Spleen (tissue), 11 donors: ENCODE data around the gene BABAM2. TPM values are rescaled to one million over a fixed set of nuclear protein-coding genes. Genes with fewer than 3 reads are reported as not detected.

Source experiments
- DNase-seq: peaks from one replicate; pipeline ENCODE4 v3.0.0-alpha.2; 2020
- H3K27ac ChIP-seq, 8 donors: fragments of 200-600 bp; sonication (generic) in 7 of 8; 1 replicate in 4 of 8; 2 replicates in 4 of 8; pipeline versions ENCODE4 v1.5.0 to v1.8.0; 2016 to 2021; ENCODE audit warnings: inconsistent platforms in 4 of 8, mild to moderate bottlenecking in 4 of 8, moderate library complexity in 1 of 8
- H3K27me3 ChIP-seq, 7 donors: fragments of 200-600 bp; sonication (generic) in 6 of 7; replicated peaks in 1 of 7; 1 replicate in 4 of 7; 2 replicates in 3 of 7; pipeline versions ENCODE4 v1.5.0 to v1.8.0; 2016 to 2021; ENCODE audit warnings: inconsistent platforms in 3 of 7, mild to moderate bottlenecking in 1 of 7
- H3K36me3 ChIP-seq, 6 donors: fragments of 200-600 bp; sonication (generic) in 5 of 6; 1 replicate in 4 of 6; 2 replicates in 2 of 6; pipeline versions ENCODE4 v1.5.0 to v1.8.0; 2016 to 2021; ENCODE audit warnings: inconsistent platforms in 2 of 6
- H3K4me1 ChIP-seq, 6 donors: fragments of 200-600 bp; sonication (generic) in 5 of 6; 1 replicate in 3 of 6; 2 replicates in 3 of 6; pipeline versions ENCODE4 v1.5.0 to v1.8.0; 2016 to 2021; ENCODE audit warnings: inconsistent platforms in 3 of 6
- H3K4me3 ChIP-seq, 8 donors: fragments of 200-600 bp; sonication (generic) in 7 of 8; 1 replicate in 4 of 8; 2 replicates in 4 of 8; pipeline versions ENCODE4 v1.5.0 to v1.8.0; 2016 to 2021; ENCODE audit warnings: inconsistent platforms in 4 of 8, mild to moderate bottlenecking in 4 of 8, moderate library complexity in 2 of 8
- H3K9me3 ChIP-seq, 8 donors: fragments of 200-600 bp; sonication (generic) in 7 of 8; 1 replicate in 4 of 8; 2 replicates in 4 of 8; pipeline versions ENCODE4 v1.5.0 to v1.8.0; 2016 to 2021; ENCODE audit warnings: inconsistent platforms in 4 of 8
- CTCF ChIP-seq, 11 experiments: fragments of 200-600 bp in 7 of 11; fragments of 450-650 bp in 4 of 11; sonication (generic) in 4 of 11; IDR thresholded peaks in 8 of 11; conservative IDR thresholded peaks in 3 of 11; 1 replicate in 7 of 11; 2 replicates in 4 of 11; pipeline versions ENCODE4 v1.4.0 to v1.8.0; 2016 to 2021; ENCODE audit warnings: antibody characterized with exemption in 11 of 11, inconsistent platforms in 4 of 11, mild to moderate bottlenecking in 1 of 11
- POLR2A ChIP-seq, 3 donors: fragments of 450-650 bp; IDR thresholded peaks; one replicate each; pipeline ENCODE4 v1.5.1; 2017; ENCODE audit warnings: antibody characterized with exemption in 3 of 3, mild to moderate bottlenecking in 1 of 3
- POLR2AphosphoS5 ChIP-seq, 3 donors: sonication (generic); formaldehyde crosslinking; IDR thresholded peaks; one replicate each; pipeline ENCODE4 v1.5.1; 2017; ENCODE audit warnings: antibody characterized with exemption in 3 of 3
- WGBS, 5 donors: extraction: QIAGEN DNeasy Blood & Tissue Kit in 3 of 5; methylation state at CpG; one replicate each; pipeline versions ENCODE4 v1.1.5 to v1.1.7; 2013 to 2018; 5-methylcytosine and 5-hydroxymethylcytosine counted together
- intact Hi-C: fragments of 100-400 bp; cut with DNase I; formaldehyde crosslinking; loops from one replicate; pipeline ENCODE4 v1.15.0; 2023; ENCODE audit warnings: low total_unique reads
- polyA plus RNA-seq, 3 donors: library from polyadenylated mRNA; stranded (reverse); fragments of 200-250 nt; gene quantifications; one replicate each; pipeline ENCODE4 v1.2.1, GENCODE V29; 2013
- total RNA-seq, 7 donors: library from RNA; depleted of rRNA in 3 of 7; stranded (reverse); fragments of >200 nt in 3 of 7; fragmentation: NEBNext Ultra II Directional in 4 of 7; extraction: Animal tissue kit (Norgen Biotek cat#: 25700) in 4 of 7; gene quantifications; one replicate each; pipeline versions ENCODE4 v1.1.0 to v1.2.1, GENCODE V29; 2016 to 2021
- donor health status: healthy with polysubstance abuse.
- donor health status: DM: no; HTN: no; CAD: no; lungs with moderate emphysema.
- donor health status: DM: no; HTN: no; CAD: no.
- donor health status: Bipolar disorder and iron deficiency.
- donor health status: healthy.
- donor health status: DM: no; HTN: no; CAD: no.
- donor health status: DM: yes; HTN: yes; CAD: no.

Gene BABAM2
- total and polyA plus RNA-seq, 10 donors: 16.1 to 70.1 (median 55.0) TPM

GRCh38 chr2:28086611-28087010, 196.1 kb downstream of the BABAM2 start:
- Histone ChIP-seq H3K9me3 (no peaks in the 10 kb centered on the region), H3K27ac (no peak overlapping the region), H3K36me3 (no peaks in the 10 kb centered on the region), H3K4me3 (no peak overlapping the region), H3K4me1 (peaks cover 0 to 11% (median 4%) of the 10 kb centered on the region in 6 donors), H3K27me3 (no peaks in the 10 kb centered on the region)
- intact Hi-C loops: no loop called here
- no peak for DNase-seq
- no peak for TF ChIP-seq POLR2A (IDR thresholded peaks at IDR 0.05)
- TF ChIP-seq CTCF (IDR thresholded peaks at IDR 0.05 in 8 of 11, conservative IDR thresholded peaks at IDR 0.05 in 3 of 11): no peak
- TF ChIP-seq POLR2AphosphoS5 (IDR thresholded peaks at IDR 0.05): no peak
- WGBS, 5 donors: 87 to 94% (median 91%) methylated on average over 3 of the region's 3 CpGs

- no peaks in the 10 kb centered on the region for H3K9me3 ChIP-seq
- peaks cover 0 to 7% (median 3%) of the 10 kb centered on the region in 6 donors for H3K4me1 ChIP-seq
- no peak for DNase-seq
- TF ChIP-seq CTCF (IDR thresholded peaks at IDR 0.05 in 8 of 11, conservative IDR thresholded peaks at IDR 0.05 in 3 of 11): no peak
- TF ChIP-seq POLR2A (IDR thresholded peaks at IDR 0.05): no peak
- TF ChIP-seq POLR2AphosphoS5 (IDR thresholded peaks at IDR 0.05): no peak
- H3K27ac ChIP-seq: no peak overlapping the region
- 82 to 97% (median 95%) methylated on average over 4 of the region's 4 CpGs for WGBS, 5 donors
- no peaks in the 10 kb centered on the region for H3K36me3 ChIP-seq
- intact Hi-C loops: no loop called here
- H3K27me3 ChIP-seq: no peaks in the 10 kb centered on the region
- no peak overlapping the region for H3K4me3 ChIP-seq
Observed at GRCh38 chr2:28088970-28089369, 198.4 kb downstream of the BABAM2 start.

- Histone ChIP-seq H3K27ac (no peak overlapping the region), H3K36me3 (no peaks in the 10 kb centered on the region), H3K4me3 (no peak overlapping the region), H3K4me1 (peaks cover 0 to 6% (median 2%) of the 10 kb centered on the region in 6 donors), H3K9me3 (no peaks in the 10 kb centered on the region), H3K27me3 (no peaks in the 10 kb centered on the region)
- TF ChIP-seq POLR2AphosphoS5 (IDR thresholded peaks at IDR 0.05): no peak
- no peak for TF ChIP-seq POLR2A (IDR thresholded peaks at IDR 0.05)
- no peak for TF ChIP-seq CTCF (IDR thresholded peaks at IDR 0.05 in 8 of 11, conservative IDR thresholded peaks at IDR 0.05 in 3 of 11)
- 95 to 100% (median 98%) methylated on average over 1 of the region's 1 CpG for WGBS, 5 donors
- no peak for DNase-seq
- intact Hi-C loops: no loop called here
Observed at GRCh38 chr2:28089486-28089885, 199.0 kb downstream of the BABAM2 start.

GRCh38 chr2:28093308-28093707, 202.8 kb downstream of the BABAM2 start:
- Histone ChIP-seq H3K4me3 (no peak overlapping the region), H3K4me1 (no peaks in the 10 kb centered on the region), H3K9me3 (no peaks in the 10 kb centered on the region), H3K27me3 (no peaks in the 10 kb centered on the region), H3K36me3 (no peaks in the 10 kb centered on the region), H3K27ac (no peak overlapping the region)
- WGBS, 5 donors: 72 to 90% (median 81%) methylated on average over 4 of the region's 4 CpGs
- TF ChIP-seq POLR2A (IDR thresholded peaks at IDR 0.05) (no peak), CTCF (IDR thresholded peaks at IDR 0.05 in 8 of 11, conservative IDR thresholded peaks at IDR 0.05 in 3 of 11) (no peak), POLR2AphosphoS5 (IDR thresholded peaks at IDR 0.05) (no peak)
- no peak for DNase-seq
- intact Hi-C loops: no loop called here
